OCI-LY3 (cell line): ENCODE results near the gene ZNF544.
"Not testable (repeated sequence)": the region's sequence is repeated elsewhere in the genome, so short reads cannot be mapped to it uniquely, and the experiment has no call there.

Source experiments
- H2AFZ ChIP-seq: fragments of 200-600, 300-600 bp; shearing (Covaris generic); 2 replicates; pipeline ENCODE4 v1.6.0; 2014; ENCODE audit warnings: antibody characterized with exemption, low read depth, low read length
- H3K27ac ChIP-seq: fragments of 200-600, 300-600 bp; sonication (generic); 2 replicates; pipeline ENCODE4 v1.5.1; 2014; ENCODE audit warnings: mild to moderate bottlenecking, low read length, moderate library complexity, mixed read lengths
- H3K27me3 ChIP-seq: fragments of 200-600, 300-600 bp; sonication (generic); 2 replicates; pipeline ENCODE4 v1.6.1; 2014; ENCODE audit warnings: low read depth, low read length, mixed read lengths
- H3K36me3 ChIP-seq: fragments of 200-600, 300-600 bp; sonication (generic); replicated peaks from 2 replicates; pipeline ENCODE3; 2014; ENCODE audit warnings: low read depth, low read length, mixed read lengths
- H3K4me1 ChIP-seq: fragments of 300-600, 200-600 bp; sonication (generic); 2 replicates; pipeline ENCODE4 v1.6.1; 2014; ENCODE audit warnings: low read length, mixed read lengths
- H3K4me2 ChIP-seq: fragments of 200-600, 300-600 bp; sonication (generic); 2 replicates; pipeline ENCODE4 v1.6.1; 2014; ENCODE audit warnings: low read length, mixed read lengths
- H3K4me3 ChIP-seq: fragments of 300-600, 200-600 bp; sonication (generic); 2 replicates; pipeline ENCODE4 v1.5.1; 2014; ENCODE audit warnings: antibody characterized with exemption, mild to moderate bottlenecking, low read length, moderate library complexity
- H3K79me2 ChIP-seq: fragments of 300-600, 200-600 bp; shearing (Covaris generic); 2 replicates; pipeline ENCODE4 v1.6.1; 2014; ENCODE audit warnings: mild to moderate bottlenecking, low read length, mixed read lengths
- H3K9ac ChIP-seq: fragments of 300-600, 200-600 bp; shearing (Covaris generic); 2 replicates; pipeline ENCODE4 v1.6.0; 2014; ENCODE audit warnings: mild to moderate bottlenecking, low read length, moderate library complexity
- H3K9me3 ChIP-seq: fragments of 200-600, 300-600 bp; shearing (Covaris generic); 2 replicates; pipeline ENCODE4 v1.6.1; 2014; ENCODE audit warnings: low read length, mixed read lengths; ENCODE audit not compliant: insufficient read depth
- H4K20me1 ChIP-seq: fragments of 200-600, 300-600 bp; sonication (generic); 2 replicates; pipeline ENCODE4 v1.6.1; 2016; ENCODE audit warnings: low read length, mixed read lengths; ENCODE audit not compliant: insufficient read depth
- CTCF ChIP-seq: fragments of 200-600, 300-600 bp; sonication (generic); IDR thresholded peaks from 2 replicates; pipeline ENCODE4 v1.5.1; 2014; ENCODE audit warnings: antibody characterized with exemption, low read length, low read depth
- EZH2phosphoT487 ChIP-seq: fragments of 200-600 bp; shearing (Covaris generic); IDR thresholded peaks from 2 replicates; pipeline ENCODE4 v1.6.1; 2018; ENCODE audit warnings: antibody characterized with exemption, mixed run types, low read depth

ZNF544 gene

GRCh38 chr19:58307736-58308135 is 79.0 kb downstream of the ZNF544 start:
- Histone ChIP-seq H3K27me3 (no peaks in the 10 kb centered on the region), H3K4me3 (no peak overlapping the region), H3K27ac (no peak overlapping the region), H3K4me1 (peaks cover 13% of the 10 kb centered on the region), H3K9ac (no peak overlapping the region), H2AFZ (no peak overlapping the region), H3K79me2 (peaks cover 50% of the 10 kb centered on the region), H3K36me3 (peaks cover 57% of the 10 kb centered on the region), H4K20me1 (no peaks in the 10 kb centered on the region), H3K9me3 (no peaks in the 10 kb centered on the region), H3K4me2 (no peak overlapping the region)
- TF ChIP-seq CTCF: no peak
- no peak for TF ChIP-seq EZH2phosphoT487

GRCh38 chr19:58310685-58311084 is 82.0 kb downstream of the ZNF544 start:
- not testable (repeated sequence) for H3K4me2 ChIP-seq, H3K4me1 ChIP-seq, H2AFZ ChIP-seq, H3K27me3 ChIP-seq, H3K9me3 ChIP-seq, H3K4me3 ChIP-seq, H4K20me1 ChIP-seq, H3K9ac ChIP-seq, H3K27ac ChIP-seq
- TF ChIP-seq CTCF: peak; percentile 13
- Histone ChIP-seq H3K36me3 (peaks cover 80% of the 10 kb centered on the region), H3K79me2 (peaks cover 34% of the 10 kb centered on the region)

GRCh38 chr19:58311345-58311865 is 82.7 kb downstream of the ZNF544 start:
- Histone ChIP-seq H3K27ac (no peak overlapping the region), H3K9ac (no peak overlapping the region), H3K79me2 (peaks cover 27% of the 10 kb centered on the region), H3K36me3 (peaks cover 84% of the 10 kb centered on the region), H2AFZ (no peak overlapping the region), H4K20me1 (peaks cover 4% of the 10 kb centered on the region), H3K4me2 (no peak overlapping the region), H3K27me3 (no peaks in the 10 kb centered on the region), H3K4me1 (peaks cover 1% of the 10 kb centered on the region), H3K9me3 (no peaks in the 10 kb centered on the region), H3K4me3 (no peak overlapping the region)
- no peak for TF ChIP-seq CTCF
- no peak for TF ChIP-seq EZH2phosphoT487
